ENCODE measurements around the gene RADIL. TPM values are rescaled to one million over a fixed set of nuclear protein-coding genes. Genes with fewer than 3 reads are reported as not detected.
"Not testable (repeated sequence)": the region's sequence is repeated elsewhere in the genome, so short reads cannot be mapped to it uniquely, and the experiment has no call there.

The RADIL gene
- total RNA-seq, 4 donors from 2014 or later, result 2.1 to 6.8 (median 3.6) TPM

DNA sequence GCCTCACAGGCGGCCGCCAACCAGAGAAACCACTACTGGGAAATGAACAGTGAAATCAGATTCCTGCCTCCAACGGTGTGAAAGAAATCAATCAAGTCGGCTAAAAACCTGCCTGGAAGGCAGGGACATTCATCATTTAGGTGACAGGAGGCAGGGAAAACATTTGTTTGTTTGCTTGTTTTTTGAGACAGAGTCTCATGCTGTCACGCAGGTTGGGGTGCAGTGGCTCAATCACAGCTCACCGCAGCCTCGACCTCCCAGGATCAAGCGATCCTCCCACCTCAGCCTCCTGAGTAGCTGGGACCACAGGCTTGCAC, 77.6 kb downstream of the RADIL start:
- WGBS, result 85% methylated on average over 8 of the region's 8 CpGs
- TF ChIP-seq EP300 (IDR thresholded peaks at IDR 0.05) (no peak), POLR2A (IDR thresholded peaks at IDR 0.05) (no peak), POLR2AphosphoS5 (IDR thresholded peaks at IDR 0.05) (no peak)
- TF ChIP-seq, protein P1, sequence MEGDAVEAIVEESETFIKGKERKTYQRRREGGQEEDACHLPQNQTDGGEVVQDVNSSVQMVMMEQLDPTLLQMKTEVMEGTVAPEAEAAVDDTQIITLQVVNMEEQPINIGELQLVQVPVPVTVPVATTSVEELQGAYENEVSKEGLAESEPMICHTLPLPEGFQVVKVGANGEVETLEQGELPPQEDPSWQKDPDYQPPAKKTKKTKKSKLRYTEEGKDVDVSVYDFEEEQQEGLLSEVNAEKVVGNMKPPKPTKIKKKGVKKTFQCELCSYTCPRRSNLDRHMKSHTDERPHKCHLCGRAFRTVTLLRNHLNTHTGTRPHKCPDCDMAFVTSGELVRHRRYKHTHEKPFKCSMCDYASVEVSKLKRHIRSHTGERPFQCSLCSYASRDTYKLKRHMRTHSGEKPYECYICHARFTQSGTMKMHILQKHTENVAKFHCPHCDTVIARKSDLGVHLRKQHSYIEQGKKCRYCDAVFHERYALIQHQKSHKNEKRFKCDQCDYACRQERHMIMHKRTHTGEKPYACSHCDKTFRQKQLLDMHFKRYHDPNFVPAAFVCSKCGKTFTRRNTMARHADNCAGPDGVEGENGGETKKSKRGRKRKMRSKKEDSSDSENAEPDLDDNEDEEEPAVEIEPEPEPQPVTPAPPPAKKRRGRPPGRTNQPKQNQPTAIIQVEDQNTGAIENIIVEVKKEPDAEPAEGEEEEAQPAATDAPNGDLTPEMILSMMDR (IDR thresholded peaks at IDR 0.05), result no peak
- Histone ChIP-seq H3K36me3 (no peaks in the 10 kb centered on the region), H3K9me3 (no peaks in the 10 kb centered on the region), H3K4me1 (peaks cover 3% of the 10 kb centered on the region), H3K27ac (no peak overlapping the region), H3K4me3 (no peak overlapping the region), H3K27me3 (peaks cover 11% of the 10 kb centered on the region)
- no peak for DNase-seq (ENCODE audit: low spot score in 2 of 2)

DNA sequence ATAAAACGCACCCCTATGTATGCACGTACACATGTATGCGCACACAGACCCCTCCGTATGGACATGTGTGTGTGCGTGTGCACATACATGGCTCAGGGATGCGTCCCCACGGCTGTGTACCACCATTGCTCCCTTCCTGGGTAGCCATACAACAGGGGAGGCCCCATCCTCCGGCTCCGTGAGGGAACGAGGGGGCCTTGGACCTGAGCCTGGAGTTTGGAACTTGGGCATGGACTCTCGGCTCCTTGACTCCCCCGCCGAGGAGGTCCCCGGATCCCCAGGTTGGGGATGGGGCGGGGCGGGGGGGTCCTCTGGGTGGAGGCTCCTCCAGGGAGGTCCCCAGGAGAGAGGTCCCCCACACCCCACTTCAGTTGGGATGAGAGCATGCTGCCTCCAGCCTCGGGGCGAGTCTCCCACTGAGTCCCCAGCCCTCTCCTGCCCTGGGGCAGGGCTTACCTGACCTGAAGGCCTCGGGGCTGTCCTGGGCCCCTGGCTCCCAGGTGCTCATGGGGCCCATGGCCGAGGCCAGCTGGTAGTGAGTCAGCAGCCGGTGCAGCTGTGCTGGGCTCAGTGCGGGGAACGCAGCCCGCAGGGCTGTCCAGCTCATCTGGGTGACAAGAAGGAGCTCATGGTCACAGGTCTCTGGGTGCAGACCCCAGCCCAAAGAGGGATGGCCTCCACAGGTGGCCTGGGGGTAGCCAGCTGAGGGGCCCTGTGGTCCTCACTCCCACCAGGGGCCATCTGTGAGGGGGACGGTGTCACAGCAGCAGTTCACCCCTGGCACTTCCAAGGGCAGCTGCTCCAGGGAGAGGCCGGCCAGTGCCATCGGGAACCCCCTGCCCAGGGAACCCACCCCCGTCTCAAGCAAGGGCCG, 78.2 kb downstream of the RADIL start:
- no peak for TF ChIP-seq POLR2AphosphoS5 (IDR thresholded peaks at IDR 0.05)
- TF ChIP-seq EP300 (IDR thresholded peaks at IDR 0.05), result no peak
- TF ChIP-seq, protein P1 (IDR thresholded peaks at IDR 0.05), result no peak
- TF ChIP-seq POLR2A (IDR thresholded peaks at IDR 0.05), result no peak
- H3K27ac ChIP-seq, result no peak overlapping the region
- H3K4me1 ChIP-seq, result peaks cover 3% of the 10 kb centered on the region
- no peaks in the 10 kb centered on the region for H3K9me3 ChIP-seq
- no peak overlapping the region for H3K4me3 ChIP-seq
- 84% methylated on average over 19 of the region's 29 CpGs for WGBS
- H3K36me3 ChIP-seq, result no peaks in the 10 kb centered on the region
- peak in 1 of 2 donors; percentile 57 for DNase-seq (ENCODE audit: low spot score in 2 of 2)
- peaks cover 11% of the 10 kb centered on the region for H3K27me3 ChIP-seq

DNA sequence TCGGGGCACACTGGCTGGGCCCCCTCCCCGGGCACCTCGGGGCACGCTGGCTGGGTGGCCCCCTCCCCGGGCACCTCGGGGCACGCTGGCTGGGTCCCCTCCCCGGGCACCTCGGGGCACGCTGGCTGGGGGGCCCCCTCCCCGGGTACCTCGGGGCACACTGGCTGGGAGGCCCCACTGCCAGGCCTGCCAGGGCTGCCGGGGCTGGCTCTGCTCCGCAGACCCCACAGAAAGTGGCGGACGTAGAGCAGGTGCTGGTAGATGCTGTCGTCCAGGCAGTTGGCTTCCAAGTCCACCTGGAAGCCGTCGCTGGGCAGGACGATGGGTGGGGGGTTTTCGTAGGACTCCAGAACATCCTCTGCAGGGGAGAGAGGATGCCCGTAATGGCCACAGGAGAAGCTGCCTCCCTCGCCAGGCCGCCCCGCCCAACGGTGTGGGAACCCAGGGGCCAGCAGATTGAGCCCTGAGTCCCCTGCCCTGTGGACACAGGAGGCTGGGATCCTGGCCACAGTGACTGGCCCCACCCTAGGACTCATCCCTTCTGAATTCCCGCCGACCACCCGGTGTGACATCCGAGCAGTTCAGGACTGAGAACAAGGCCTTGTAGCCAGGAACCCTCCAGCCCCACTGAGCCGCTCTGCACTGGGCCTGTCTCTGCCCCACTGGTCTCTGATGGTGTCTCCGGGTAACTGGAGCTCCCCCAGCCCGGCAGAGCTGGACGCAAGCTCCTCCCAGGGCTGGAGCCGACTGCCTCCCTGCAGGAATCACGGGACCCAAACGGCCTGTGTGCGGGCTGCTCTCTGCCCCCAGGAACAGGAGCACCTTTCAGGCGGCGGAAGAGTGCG, 79.9 kb downstream of the RADIL start:
- H3K9me3 ChIP-seq, result no peaks in the 10 kb centered on the region
- H3K27me3 ChIP-seq, result peaks cover 11% of the 10 kb centered on the region
- TF ChIP-seq EP300 (IDR thresholded peaks at IDR 0.05) (no peak), POLR2A (IDR thresholded peaks at IDR 0.05) (no peak), POLR2AphosphoS5 (IDR thresholded peaks at IDR 0.05) (no peak)
- TF ChIP-seq, protein P1 (IDR thresholded peaks at IDR 0.05), result no peak
- 20% methylated on average over 1 of the region's 41 CpGs for WGBS
- no peak for DNase-seq (ENCODE audit: low spot score in 2 of 2)
- no peaks in the 10 kb centered on the region for H3K36me3 ChIP-seq
- no peak overlapping the region for H3K27ac ChIP-seq
- H3K4me3 ChIP-seq, result no peak overlapping the region
- H3K4me1 ChIP-seq, result peaks cover 9% of the 10 kb centered on the region

DNA sequence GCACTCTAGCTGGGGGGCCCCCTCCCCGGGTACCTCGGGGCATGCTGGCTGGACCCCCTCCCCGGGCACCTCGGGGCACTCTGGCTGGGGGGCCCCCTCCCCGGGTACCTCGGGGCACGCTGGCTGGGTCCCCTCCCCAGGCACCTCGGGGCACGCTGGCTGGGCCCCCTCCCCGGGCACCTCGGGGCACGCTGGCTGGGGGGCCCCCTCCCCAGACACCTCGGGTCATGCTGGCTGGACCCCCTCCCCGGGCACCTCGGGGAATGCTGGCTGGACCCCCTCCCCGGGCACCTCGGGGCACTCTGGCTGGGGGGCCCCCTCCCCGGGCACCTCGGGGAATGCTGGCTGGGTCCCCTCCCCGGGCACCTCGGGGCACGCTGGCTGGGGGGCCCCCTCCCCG, 80.9 kb downstream of the RADIL start:
- H3K4me1 ChIP-seq, result peaks cover 12% of the 10 kb centered on the region
- not testable (repeated sequence) for H3K27me3 ChIP-seq; DNase-seq (ENCODE audit: low spot score in 2 of 2); H3K27ac ChIP-seq; H3K4me3 ChIP-seq; H3K9me3 ChIP-seq; H3K36me3 ChIP-seq
- WGBS, result no CpG with 5 or more reads among the region's 23 CpGs

DNA sequence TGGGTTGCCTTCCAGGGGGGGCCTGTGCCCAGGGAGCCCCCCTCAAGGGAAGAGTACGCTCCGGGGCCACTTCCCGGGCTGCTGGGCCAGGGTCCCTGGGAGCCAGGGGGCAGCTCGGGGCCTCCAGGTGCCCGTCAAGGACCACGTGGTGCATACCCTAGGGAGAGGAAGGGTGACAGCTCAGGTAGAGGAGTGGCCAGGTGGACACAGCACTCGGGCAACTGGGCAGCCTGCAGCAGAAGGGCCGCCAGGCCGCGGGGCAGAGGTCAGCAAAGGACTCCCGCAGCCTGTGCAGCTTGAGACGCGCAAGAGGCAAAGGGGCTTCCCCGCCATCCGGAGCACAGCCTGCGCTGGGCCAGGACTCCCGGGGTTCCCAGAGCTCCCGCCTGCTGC, 81.7 kb downstream of the RADIL start:
- no peak for DNase-seq (ENCODE audit: low spot score in 2 of 2)
- peaks cover 3% of the 10 kb centered on the region for H3K27me3 ChIP-seq
- H3K4me1 ChIP-seq, result peaks cover 12% of the 10 kb centered on the region
- no peaks in the 10 kb centered on the region for H3K36me3 ChIP-seq
- no peak overlapping the region for H3K27ac ChIP-seq
- H3K4me3 ChIP-seq, result no peak overlapping the region
- no peaks in the 10 kb centered on the region for H3K9me3 ChIP-seq
- TF ChIP-seq POLR2A (IDR thresholded peaks at IDR 0.05) (no peak), EP300 (IDR thresholded peaks at IDR 0.05) (no peak), POLR2AphosphoS5 (IDR thresholded peaks at IDR 0.05) (no peak)
- TF ChIP-seq, protein P1 (IDR thresholded peaks at IDR 0.05), result no peak
- 68% methylated on average over 5 of the region's 18 CpGs for WGBS
